ENCODE measurements around the gene SLC1A7. TPM values are rescaled to one million over a fixed set of nuclear protein-coding genes. Genes with fewer than 3 reads are reported as not detected.

Gene SLC1A7
- total and polyA plus RNA-seq, 8 donors: 0.08 to 0.45 (median 0.29) TPM; not detected in 5

- peak overlapping the region in 2 of 5 donors; percentile 52 to 59 for H3K27ac ChIP-seq
- H3K4me1 ChIP-seq: peaks cover 41 to 51% (median 46%) of the 10 kb centered on the region in 4 donors
- H3K36me3 ChIP-seq: no peaks in the 10 kb centered on the region
- 69 to 87% (median 79%) methylated on average over 7 of the region's 7 CpGs for WGBS, 5 donors
- no peak for DNase-seq
- intact Hi-C loops (cut with DNase I; ENCODE audit: low total_unique reads): no loop called here
- H3K4me3 ChIP-seq: no peak overlapping the region
- H3K27me3 ChIP-seq: no peaks in the 10 kb centered on the region
- TF ChIP-seq POLR2A (IDR thresholded peaks at IDR 0.05) (no peak), CTCF (IDR thresholded peaks at IDR 0.05) (no peak), EP300 (IDR thresholded peaks at IDR 0.05) (no peak), POLR2AphosphoS5 (IDR thresholded peaks at IDR 0.05) (no peak)
- H3K9me3 ChIP-seq: peaks cover 0 to 2% (median 0%) of the 10 kb centered on the region in 4 donors
These were observed 35.3 kb downstream of the SLC1A7 start for GRCh38 chr1:53107090-53107489.

- Histone ChIP-seq H3K9me3 (no peaks in the 10 kb centered on the region), H3K4me3 (no peak overlapping the region), H3K36me3 (no peaks in the 10 kb centered on the region), H3K27ac (peak overlapping the region in 1 of 5 donors; percentile 71), H3K27me3 (no peaks in the 10 kb centered on the region), H3K4me1 (peaks cover 15 to 25% (median 20%) of the 10 kb centered on the region in 4 donors)
- intact Hi-C loops (cut with DNase I; ENCODE audit: low total_unique reads): no loop called here
- no peak for TF ChIP-seq POLR2AphosphoS5 (IDR thresholded peaks at IDR 0.05)
- TF ChIP-seq EP300 (IDR thresholded peaks at IDR 0.05): peak; percentile 65
- DNase-seq: peak in 1 of 2 donors; percentile 70
- WGBS, 5 donors: 73 to 88% (median 82%) methylated on average over 8 of the region's 8 CpGs
These were observed 38.0 kb downstream of the SLC1A7 start for GRCh38 chr1:53104289-53104913.

- Histone ChIP-seq H3K4me1 (peaks cover 10 to 25% (median 14%) of the 10 kb centered on the region in 4 donors), H3K4me3 (no peak overlapping the region), H3K27me3 (peaks cover 0 to 5% (median 0%) of the 10 kb centered on the region in 3 donors), H3K27ac (peak overlapping the region in 1 of 5 donors; percentile 9), H3K36me3 (no peaks in the 10 kb centered on the region), H3K9me3 (no peaks in the 10 kb centered on the region)
- DNase-seq: peak in 1 of 2 donors; percentile 71
- 47 to 65% (median 60%) methylated on average over 11 to 13 of the region's 13 CpGs for WGBS, 5 donors
- intact Hi-C loops (cut with DNase I; ENCODE audit: low total_unique reads): no loop called here
- TF ChIP-seq POLR2A (IDR thresholded peaks at IDR 0.05): no peak
- TF ChIP-seq CTCF (IDR thresholded peaks at IDR 0.05): no peak
- TF ChIP-seq POLR2AphosphoS5 (IDR thresholded peaks at IDR 0.05): no peak
- TF ChIP-seq EP300 (IDR thresholded peaks at IDR 0.05): no peak
These were observed 47.9 kb downstream of the SLC1A7 start for GRCh38 chr1:53094533-53094919.

GRCh38 chr1:53093778-53094532 lies 48.5 kb downstream of the SLC1A7 start:
- Histone ChIP-seq H3K27ac (peak overlapping the region in 1 of 5 donors; percentile 9), H3K27me3 (peaks cover 0 to 5% (median 0%) of the 10 kb centered on the region in 3 donors), H3K4me3 (no peak overlapping the region), H3K9me3 (no peaks in the 10 kb centered on the region), H3K4me1 (peaks cover 10 to 28% (median 17%) of the 10 kb centered on the region in 4 donors), H3K36me3 (no peaks in the 10 kb centered on the region)
- WGBS, 5 donors: 87 to 96% (median 94%) methylated on average over 20 of the region's 20 CpGs
- DNase-seq: no peak
- intact Hi-C loops (cut with DNase I; ENCODE audit: low total_unique reads): no loop called here
- TF ChIP-seq EP300 (IDR thresholded peaks at IDR 0.05): no peak

- no peak for DNase-seq
- Histone ChIP-seq H3K4me1 (peaks cover 10 to 28% (median 18%) of the 10 kb centered on the region in 4 donors), H3K36me3 (no peaks in the 10 kb centered on the region), H3K27ac (no peak overlapping the region), H3K4me3 (no peak overlapping the region), H3K9me3 (no peaks in the 10 kb centered on the region), H3K27me3 (peaks cover 0 to 5% (median 0%) of the 10 kb centered on the region in 3 donors)
- TF ChIP-seq POLR2AphosphoS5 (IDR thresholded peaks at IDR 0.05): no peak
- no peak for TF ChIP-seq POLR2A (IDR thresholded peaks at IDR 0.05)
- no peak for TF ChIP-seq CTCF (IDR thresholded peaks at IDR 0.05)
- TF ChIP-seq EP300 (IDR thresholded peaks at IDR 0.05): no peak
- 90 to 95% (median 91%) methylated on average over 4 to 8 of the region's 8 CpGs for WGBS, 5 donors
- intact Hi-C loops (cut with DNase I; ENCODE audit: low total_unique reads): no loop called here
These were observed 49.0 kb downstream of the SLC1A7 start for GRCh38 chr1:53093451-53093754.

Measured in stomach (tissue), 9 donors.